Tibial nerve (tissue), 4 donors: ENCODE measurements around the gene C2orf92.

Experiments
- CTCF ChIP-seq, 5 experiments: fragments of 200-600 bp in 3 of 5; fragments of 450-650 bp in 2 of 5; sonication (generic) in 3 of 5; IDR thresholded peaks; one replicate each; pipeline ENCODE4 v1.5.1; 2016 to 2019; ENCODE audit warnings: antibody characterized with exemption in 5 of 5, mild to moderate bottlenecking in 3 of 5, moderate library complexity in 2 of 5
- EP300 ChIP-seq, 2 donors: sonication (generic); formaldehyde crosslinking; IDR thresholded peaks; one replicate each; pipeline ENCODE4 v1.6.1; 2017; ENCODE audit warnings: antibody characterized with exemption in 2 of 2, mild to moderate bottlenecking in 1 of 2
- POLR2A ChIP-seq, 2 donors: fragments of 450-650 bp; IDR thresholded peaks; one replicate each; pipeline ENCODE4 v1.6.1; 2017; ENCODE audit warnings: antibody characterized with exemption in 2 of 2, mild to moderate bottlenecking in 2 of 2, moderate library complexity in 2 of 2

GRCh38 chr2:97662895-97663625 is 6.5 kb upstream of the C2orf92 start:
- TF ChIP-seq CTCF (IDR thresholded peaks at IDR 0.05) = no peak
- TF ChIP-seq POLR2A (IDR thresholded peaks at IDR 0.05) = peak in 1 of 2 donors; percentile 6
- TF ChIP-seq EP300 (IDR thresholded peaks at IDR 0.05) = no peak
